Measurements from ENCODE around the gene GSK3B. TPM values are rescaled to one million over a fixed set of nuclear protein-coding genes. Genes with fewer than 3 reads are reported as not detected.

GSK3B gene
- total RNA-seq, 3 donors from 2014 or later (not counting 1 experiment from before 2014, with no cell fraction given) = 61.3 to 67.0 (median 62.7) TPM

DNA sequence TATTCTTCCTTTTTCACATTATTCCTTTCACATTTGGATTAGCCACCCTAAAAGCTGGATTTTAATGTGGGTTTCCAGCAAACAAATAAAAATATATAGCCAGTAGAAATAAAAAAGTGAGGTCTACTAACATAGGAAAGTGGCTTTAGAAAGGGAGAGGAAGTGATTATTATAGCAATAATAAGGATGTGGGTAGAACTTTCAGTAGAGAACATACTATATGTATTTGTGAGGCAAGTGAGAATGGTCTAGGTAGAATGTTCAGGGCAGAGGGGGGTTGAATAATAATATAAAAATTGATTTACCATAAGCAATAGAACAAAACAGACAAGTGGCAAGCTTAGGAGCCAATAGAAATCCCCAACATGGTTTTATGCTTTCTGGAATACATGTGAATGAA is 223.7 kb downstream of the GSK3B start:
- Mint-ChIP-seq H3K4me1 (peaks cover 30 to 38% of the 10 kb centered on the region in 2 donors), H3K27me3 (ENCODE audit: low read depth in 2 of 2) (no peaks in the 10 kb centered on the region), H3K27ac (peak overlapping the region; percentile 4 to 43), H3K4me3 (no peak overlapping the region), H3K36me3 (no peaks in the 10 kb centered on the region), H3K9me3 (no peaks in the 10 kb centered on the region)
- TF ChIP-seq, protein P1, sequence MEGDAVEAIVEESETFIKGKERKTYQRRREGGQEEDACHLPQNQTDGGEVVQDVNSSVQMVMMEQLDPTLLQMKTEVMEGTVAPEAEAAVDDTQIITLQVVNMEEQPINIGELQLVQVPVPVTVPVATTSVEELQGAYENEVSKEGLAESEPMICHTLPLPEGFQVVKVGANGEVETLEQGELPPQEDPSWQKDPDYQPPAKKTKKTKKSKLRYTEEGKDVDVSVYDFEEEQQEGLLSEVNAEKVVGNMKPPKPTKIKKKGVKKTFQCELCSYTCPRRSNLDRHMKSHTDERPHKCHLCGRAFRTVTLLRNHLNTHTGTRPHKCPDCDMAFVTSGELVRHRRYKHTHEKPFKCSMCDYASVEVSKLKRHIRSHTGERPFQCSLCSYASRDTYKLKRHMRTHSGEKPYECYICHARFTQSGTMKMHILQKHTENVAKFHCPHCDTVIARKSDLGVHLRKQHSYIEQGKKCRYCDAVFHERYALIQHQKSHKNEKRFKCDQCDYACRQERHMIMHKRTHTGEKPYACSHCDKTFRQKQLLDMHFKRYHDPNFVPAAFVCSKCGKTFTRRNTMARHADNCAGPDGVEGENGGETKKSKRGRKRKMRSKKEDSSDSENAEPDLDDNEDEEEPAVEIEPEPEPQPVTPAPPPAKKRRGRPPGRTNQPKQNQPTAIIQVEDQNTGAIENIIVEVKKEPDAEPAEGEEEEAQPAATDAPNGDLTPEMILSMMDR (IDR thresholded peaks at IDR 0.05) = no peak
- intact Hi-C loops (cut with micrococcal nuclease) = no loop called here
- H3K27ac ChIP-seq (ENCODE audit: low read length) = no peak overlapping the region
- H3K4me1 ChIP-seq (ENCODE audit: control insufficient read depth, insufficient read depth, low read length) = no peaks in the 10 kb centered on the region
- ATAC-seq = no peak
- H3K27me3 ChIP-seq (ENCODE audit: control insufficient read depth, insufficient read depth, low read length) = no peaks in the 10 kb centered on the region
- H3K9me3 ChIP-seq (ENCODE audit: control insufficient read depth, insufficient read depth, low read length) = no peaks in the 10 kb centered on the region
- no peak for DNase-seq
- H3K36me3 ChIP-seq (ENCODE audit: control insufficient read depth, insufficient read depth, low read length) = peaks cover 7% of the 10 kb centered on the region
- no peak overlapping the region for H3K4me3 ChIP-seq (ENCODE audit: low read length)

DNA sequence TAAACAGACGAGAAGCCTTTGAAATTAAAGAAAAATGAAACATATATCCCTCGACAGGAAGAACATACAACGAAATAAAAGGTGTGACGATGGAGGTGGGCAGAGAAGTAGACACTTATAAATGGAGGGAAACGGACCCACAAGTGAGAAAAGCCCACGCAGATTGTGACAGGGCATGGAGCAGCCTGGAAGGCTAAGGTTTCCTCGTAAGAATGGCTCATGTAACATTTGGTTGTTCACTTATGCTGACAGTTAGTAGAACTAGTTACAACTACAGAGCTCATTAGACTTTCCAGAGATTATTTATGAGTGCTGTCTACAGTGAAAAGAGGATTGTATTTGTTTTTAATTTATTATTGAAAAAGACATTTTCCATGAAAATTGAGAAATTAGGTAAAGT is 229.8 kb downstream of the GSK3B start:
- Histone ChIP-seq H3K27ac (ENCODE audit: low read length) (no peak overlapping the region), H3K9me3 (ENCODE audit: control insufficient read depth, insufficient read depth, low read length) (no peaks in the 10 kb centered on the region), H3K27me3 (ENCODE audit: control insufficient read depth, insufficient read depth, low read length) (no peaks in the 10 kb centered on the region), H3K4me3 (ENCODE audit: low read length) (no peak overlapping the region), H3K36me3 (ENCODE audit: control insufficient read depth, insufficient read depth, low read length) (peaks cover 21% of the 10 kb centered on the region), H3K4me1 (ENCODE audit: control insufficient read depth, insufficient read depth, low read length) (no peaks in the 10 kb centered on the region)
- no peak overlapping the region for H3K27ac Mint-ChIP-seq
- intact Hi-C loops (cut with micrococcal nuclease) = no loop called here
- no peaks in the 10 kb centered on the region for H3K27me3 Mint-ChIP-seq (ENCODE audit: low read depth in 2 of 2)
- 94% methylated on average over 7 of the region's 7 CpGs for WGBS (ENCODE audit: insufficient coverage)
- peaks cover 10% of the 10 kb centered on the region for H3K36me3 Mint-ChIP-seq
- ATAC-seq (no peak), DNase-seq (no peak)
- H3K9me3 Mint-ChIP-seq = no peaks in the 10 kb centered on the region
- H3K4me3 Mint-ChIP-seq = no peak overlapping the region
- TF ChIP-seq, protein P1 (IDR thresholded peaks at IDR 0.05) = no peak
- H3K4me1 Mint-ChIP-seq = peaks cover 18 to 27% of the 10 kb centered on the region in 2 donors

DNA sequence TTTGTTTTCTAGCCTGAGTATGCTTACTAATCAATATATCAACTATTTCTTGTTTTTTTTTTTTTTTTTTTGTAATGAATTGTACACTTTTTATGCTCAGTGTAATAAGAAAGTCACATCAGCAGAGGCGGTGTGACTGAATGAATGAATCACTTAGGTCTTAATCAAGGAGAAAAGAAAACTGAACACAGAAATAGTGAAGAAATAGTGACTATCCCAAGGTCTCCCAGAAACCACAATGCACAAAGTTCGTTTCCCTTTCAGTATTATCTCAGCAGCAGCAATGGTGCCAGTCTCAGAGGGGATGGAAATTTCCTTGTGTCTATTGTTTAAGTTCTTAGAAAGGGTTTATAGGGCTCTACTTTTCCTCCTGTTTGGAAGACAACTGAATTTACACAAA is 231.6 kb downstream of the GSK3B start:
- H3K4me1 ChIP-seq (ENCODE audit: control insufficient read depth, insufficient read depth, low read length) = no peaks in the 10 kb centered on the region
- H3K4me3 Mint-ChIP-seq = no peak overlapping the region
- peaks cover 10% of the 10 kb centered on the region for H3K36me3 Mint-ChIP-seq
- no peaks in the 10 kb centered on the region for H3K27me3 ChIP-seq (ENCODE audit: control insufficient read depth, insufficient read depth, low read length)
- TF ChIP-seq, protein P1 (IDR thresholded peaks at IDR 0.05) = no peak
- no peak overlapping the region for H3K4me3 ChIP-seq (ENCODE audit: low read length)
- H3K4me1 Mint-ChIP-seq = peaks cover 23 to 24% of the 10 kb centered on the region in 2 donors
- H3K9me3 Mint-ChIP-seq = no peaks in the 10 kb centered on the region
- peaks cover 30% of the 10 kb centered on the region for H3K36me3 ChIP-seq (ENCODE audit: control insufficient read depth, insufficient read depth, low read length)
- H3K27me3 Mint-ChIP-seq (ENCODE audit: low read depth in 2 of 2) = no peaks in the 10 kb centered on the region
- intact Hi-C loops (cut with micrococcal nuclease) = no loop called here
- DNase-seq (no peak), ATAC-seq (no peak)
- no peak overlapping the region for H3K27ac ChIP-seq (ENCODE audit: low read length)
- no peaks in the 10 kb centered on the region for H3K9me3 ChIP-seq (ENCODE audit: control insufficient read depth, insufficient read depth, low read length)
- 100% methylated on average over 1 of the region's 2 CpGs for WGBS (ENCODE audit: insufficient coverage)
- H3K27ac Mint-ChIP-seq = no peak overlapping the region

- H3K9me3 ChIP-seq (ENCODE audit: control insufficient read depth, insufficient read depth, low read length) = no peaks in the 10 kb centered on the region
- H3K27ac Mint-ChIP-seq = peak overlapping the region in 1 of 2 donors; percentile 17
- TF ChIP-seq, protein P1 (IDR thresholded peaks at IDR 0.05) = no peak
- H3K27me3 Mint-ChIP-seq (ENCODE audit: low read depth in 2 of 2) = no peaks in the 10 kb centered on the region
- H3K4me3 Mint-ChIP-seq = no peak overlapping the region
- H3K27ac ChIP-seq (ENCODE audit: low read length) = no peak overlapping the region
- no peaks in the 10 kb centered on the region for H3K27me3 ChIP-seq (ENCODE audit: control insufficient read depth, insufficient read depth, low read length)
- DNase-seq (no peak), ATAC-seq (no peak)
- intact Hi-C loops (cut with micrococcal nuclease) = no loop called here
- peaks cover 30% of the 10 kb centered on the region for H3K36me3 ChIP-seq (ENCODE audit: control insufficient read depth, insufficient read depth, low read length)
- H3K36me3 Mint-ChIP-seq = peaks cover 10% of the 10 kb centered on the region
- no peaks in the 10 kb centered on the region for H3K9me3 Mint-ChIP-seq
- H3K4me3 ChIP-seq (ENCODE audit: low read length) = no peak overlapping the region
- no peaks in the 10 kb centered on the region for H3K4me1 ChIP-seq (ENCODE audit: control insufficient read depth, insufficient read depth, low read length)
- H3K4me1 Mint-ChIP-seq = peaks cover 26 to 28% of the 10 kb centered on the region in 2 donors
- 97% methylated on average over 2 of the region's 2 CpGs for WGBS (ENCODE audit: insufficient coverage)
These were observed 232.6 kb downstream of the GSK3B start for GRCh38 chr3:119861681-119862080.
